WTC11 (cell line): ENCODE data around the gene HIBADH.

ENCODE experiments used
- CTCF ChIP-seq: fragments of 200-600 bp; IDR thresholded peaks from 2 replicates; pipeline ENCODE4 v1.8.0; 2022; ENCODE audit warnings: antibody characterized with exemption
- IRF2 ChIP-seq: sonication (generic); formaldehyde crosslinking; IDR thresholded peaks from 2 replicates; pipeline ENCODE4 v1.8.0; 2022; ENCODE audit warnings: low read depth, missing genetic modification reagents, borderline replicate concordance
- NFYB ChIP-seq: sonication (generic); formaldehyde crosslinking; conservative IDR thresholded peaks from 2 replicates; pipeline ENCODE4 v1.8.0; 2022; ENCODE audit warnings: low read depth, missing genetic modification reagents
- USF2 ChIP-seq: sonication (generic); formaldehyde crosslinking; IDR thresholded peaks from 2 replicates; pipeline ENCODE4 v1.8.1; 2023; ENCODE audit warnings: mild to moderate bottlenecking, missing genetic modification reagents, moderate library complexity

- TF ChIP-seq USF2 (CRISPR knock-in tag) (no peak), NFYB (CRISPR knock-in tag) (no peak), CTCF (no peak), IRF2 (CRISPR knock-in tag) (no peak)
Measured at GRCh38 chr7:27606270-27607209, 56.1 kb downstream of the HIBADH start.
